GM21360 (cell line): ENCODE measurements around the gene PTK7.
"Not testable (repeated sequence)": the region's sequence is repeated elsewhere in the genome, so short reads cannot be mapped to it uniquely, and the experiment has no call there.

ENCODE experiments used
- ATAC-seq: cut with Tn5 transposase; IDR thresholded peaks from one replicate; pipeline ENCODE4 v1.9.1; 2021; ENCODE audit warnings: mild to moderate bottlenecking, moderate library complexity; ENCODE audit not compliant: unreplicated experiment

The PTK7 gene

DNA sequence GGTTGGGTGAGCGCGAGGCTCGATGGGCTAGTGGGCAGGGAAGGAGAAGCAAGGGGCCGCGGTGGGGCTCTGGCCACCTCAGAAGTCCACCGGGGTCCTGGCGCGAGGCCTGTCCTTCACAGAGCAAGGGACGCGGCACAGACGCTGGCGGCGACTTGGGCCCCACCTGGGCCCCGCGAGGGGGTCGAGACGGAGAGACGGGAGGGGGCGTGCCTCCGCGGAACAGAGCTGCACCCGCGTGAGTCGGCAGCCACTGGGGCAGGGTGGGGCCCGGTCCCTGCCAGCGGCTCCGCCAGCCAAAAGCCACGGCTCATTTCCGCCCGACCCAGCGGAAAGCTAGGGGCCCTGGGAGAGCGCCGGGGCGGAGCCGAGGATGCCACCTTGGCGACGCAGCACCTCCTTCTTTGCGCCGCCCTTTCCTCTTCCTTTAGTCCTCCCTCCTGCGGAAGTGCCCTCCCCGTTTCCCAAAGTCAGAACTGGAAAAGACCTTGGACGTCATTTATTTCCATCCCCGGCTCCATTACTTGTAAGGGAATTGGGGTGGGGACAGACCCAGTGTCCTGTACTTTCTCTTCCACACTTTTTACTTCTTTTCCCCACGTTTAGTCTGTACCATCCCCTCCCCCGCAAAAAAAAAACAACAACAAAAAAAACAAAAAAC, 22.4 kb upstream of the PTK7 start, which contains the start of gene CUL7:
Gene CUL7, minus strand, starts transcription at position 307 of the 661 bp plus-strand sequence. CDS start 1,063 bp downstream, outside the sequence.
- peak; percentile 73 for ATAC-seq

DNA sequence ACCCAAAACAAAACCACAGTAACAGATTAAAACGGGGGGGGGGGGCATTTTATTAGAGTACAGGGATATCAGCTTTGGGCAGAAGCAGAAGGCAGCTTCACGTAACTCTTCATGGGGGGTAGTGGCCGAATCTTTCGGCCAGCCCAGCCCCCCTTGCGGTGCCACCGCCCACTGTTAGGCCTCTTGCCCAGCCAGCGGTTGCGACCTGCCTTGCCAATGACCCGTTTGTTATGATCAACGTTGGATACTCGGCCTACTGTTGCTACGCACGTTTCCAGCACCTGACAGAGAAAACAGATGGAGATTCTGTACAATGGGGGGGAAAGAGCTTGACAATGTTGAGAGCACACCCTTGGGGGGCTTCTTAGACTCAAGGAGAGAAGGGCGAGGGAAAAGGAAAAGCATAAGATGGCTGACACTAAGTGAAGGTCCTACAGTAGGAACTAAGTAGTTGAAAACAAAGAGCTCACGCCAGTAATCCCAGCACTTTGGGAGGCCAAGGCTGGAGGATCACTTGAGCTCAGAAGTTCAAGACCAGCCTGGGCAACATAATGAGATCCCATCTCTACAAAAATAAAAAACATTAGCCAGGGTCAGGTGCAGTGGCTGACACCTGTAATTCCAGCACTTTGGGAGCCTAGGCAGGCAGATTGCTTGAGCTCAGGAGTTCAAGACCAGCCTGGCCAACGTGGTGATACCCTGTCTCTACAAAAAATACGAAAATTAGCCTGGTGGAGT, 21.7 kb upstream of the PTK7 start:
- ATAC-seq, result no peak

DNA sequence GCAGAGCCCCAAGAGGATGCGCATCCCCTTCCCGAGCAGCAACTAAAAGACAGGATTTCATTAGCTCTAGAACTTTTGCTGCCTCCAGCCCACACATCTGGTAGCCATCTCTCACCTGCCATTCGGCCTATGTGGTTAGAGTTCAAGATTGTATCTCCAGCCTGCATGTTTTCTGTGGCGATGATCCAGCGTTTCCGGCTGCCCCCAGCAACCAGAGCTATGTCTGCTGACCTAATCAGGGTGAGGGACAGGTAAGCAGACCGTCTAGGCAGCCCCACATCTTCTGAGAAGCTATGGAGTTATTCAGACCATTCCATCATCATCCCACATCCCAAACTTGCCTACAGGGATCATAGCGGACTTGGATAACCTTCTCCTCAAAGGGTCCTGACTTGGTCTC, 20.1 kb upstream of the PTK7 start:
- no peak for ATAC-seq

DNA sequence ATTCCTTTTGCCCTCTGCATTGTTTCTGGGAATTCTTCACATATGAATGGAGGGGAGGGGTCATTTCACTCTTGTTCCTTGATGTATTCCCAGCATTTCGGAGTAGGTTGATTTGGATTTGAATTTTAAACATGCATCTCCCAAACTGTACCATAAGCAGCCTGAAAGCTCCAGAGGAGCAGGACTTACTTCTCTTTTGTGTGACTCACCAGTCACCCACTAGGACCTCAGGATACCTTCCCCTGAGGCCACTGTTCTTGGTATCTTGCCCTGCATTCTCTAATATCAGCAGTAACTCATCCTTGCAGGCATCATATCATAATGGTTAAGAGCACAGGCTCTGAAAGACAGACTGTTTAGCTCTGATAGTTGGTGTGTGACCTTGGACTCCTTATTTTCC, 17.6 kb upstream of the PTK7 start:
- no peak for ATAC-seq

DNA sequence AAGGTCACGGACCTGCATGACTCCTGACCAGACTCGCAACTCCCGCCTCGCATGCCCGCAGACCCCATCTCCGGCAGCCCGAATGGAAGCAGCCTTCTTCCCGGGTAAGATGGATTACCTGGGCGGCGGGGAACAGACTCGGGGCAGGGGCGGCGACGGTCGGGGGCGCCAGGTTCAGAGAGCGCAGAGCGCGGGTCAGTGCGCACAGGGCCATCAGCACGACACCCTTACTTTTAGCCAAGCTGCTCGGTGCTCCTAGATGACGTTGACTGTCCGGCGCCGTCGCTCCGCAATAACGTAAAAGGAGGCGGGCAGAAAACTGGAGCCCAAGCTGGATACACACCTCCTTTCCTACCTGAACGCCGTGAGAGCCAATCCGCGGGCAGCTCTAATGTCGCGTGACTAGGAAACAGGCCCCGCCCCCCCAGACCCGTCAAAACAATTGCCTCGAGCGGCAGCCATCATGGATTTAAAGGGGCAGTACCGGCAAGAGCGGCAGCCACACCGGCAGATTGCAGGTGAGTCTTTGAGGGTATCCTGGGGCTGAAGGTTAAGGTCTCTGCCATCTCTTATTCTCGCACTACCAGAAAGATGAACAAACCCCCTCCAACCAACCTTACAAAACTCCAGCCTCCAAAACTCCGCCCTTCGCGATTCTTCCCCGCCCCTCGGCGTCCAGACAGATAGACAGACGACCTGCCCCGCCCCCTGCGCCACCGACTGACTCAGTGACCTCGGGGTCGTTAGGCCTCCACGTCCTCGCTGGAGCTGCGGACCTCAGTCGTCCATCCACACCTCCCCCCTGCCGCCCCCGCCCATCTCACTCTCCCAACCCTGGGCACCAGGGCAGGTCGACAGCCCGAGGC, 16.7 kb upstream of the PTK7 start, which contains the start of the genes KLC4 and MRPL2:
Gene KLC4, plus strand, starts transcription at position 464 of the 866 bp plus-strand sequence. CDS start 1,705 bp downstream, outside the sequence.
Gene MRPL2, minus strand, starts transcription at position 267 of the 866 bp plus-strand sequence. Its CDS starts 53 bp downstream, at position 214.
- peak; percentile 89 for ATAC-seq

DNA sequence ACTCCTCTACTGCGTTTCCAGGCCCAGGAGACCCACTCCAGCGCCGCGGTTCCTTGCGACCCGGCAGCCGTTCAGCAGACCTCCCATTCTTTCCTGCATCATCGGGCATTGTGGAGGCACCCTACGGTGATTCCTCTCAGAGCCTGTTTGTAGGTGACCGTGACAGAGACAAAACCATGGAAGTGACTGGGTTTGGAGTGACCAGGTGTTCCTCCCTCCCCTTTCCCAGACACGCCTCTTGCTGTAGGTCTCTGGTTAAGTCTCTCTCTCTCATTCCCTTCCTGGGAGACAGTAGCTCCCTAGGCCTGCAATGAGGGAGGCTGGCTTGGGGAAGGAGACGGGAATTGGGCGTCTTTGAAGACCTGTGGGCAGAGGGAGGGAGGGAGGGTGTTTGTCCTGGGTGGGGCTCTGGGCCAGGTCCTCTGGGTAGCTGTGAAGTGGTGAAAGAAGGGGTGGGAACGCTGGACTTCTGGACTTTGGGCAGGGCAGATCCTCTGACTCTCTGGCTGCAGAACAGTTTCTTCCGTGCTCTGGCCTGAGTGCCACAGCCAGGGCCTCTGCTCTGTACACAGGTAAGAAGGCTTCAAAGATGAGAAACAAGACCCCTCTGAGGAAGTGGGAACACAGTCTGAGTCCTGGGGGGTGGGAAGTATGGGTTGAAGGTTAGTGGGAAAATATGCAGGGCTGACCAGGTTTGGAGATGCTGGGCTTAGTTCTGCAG, 15.9 kb upstream of the PTK7 start:
- ATAC-seq, result no peak

DNA sequence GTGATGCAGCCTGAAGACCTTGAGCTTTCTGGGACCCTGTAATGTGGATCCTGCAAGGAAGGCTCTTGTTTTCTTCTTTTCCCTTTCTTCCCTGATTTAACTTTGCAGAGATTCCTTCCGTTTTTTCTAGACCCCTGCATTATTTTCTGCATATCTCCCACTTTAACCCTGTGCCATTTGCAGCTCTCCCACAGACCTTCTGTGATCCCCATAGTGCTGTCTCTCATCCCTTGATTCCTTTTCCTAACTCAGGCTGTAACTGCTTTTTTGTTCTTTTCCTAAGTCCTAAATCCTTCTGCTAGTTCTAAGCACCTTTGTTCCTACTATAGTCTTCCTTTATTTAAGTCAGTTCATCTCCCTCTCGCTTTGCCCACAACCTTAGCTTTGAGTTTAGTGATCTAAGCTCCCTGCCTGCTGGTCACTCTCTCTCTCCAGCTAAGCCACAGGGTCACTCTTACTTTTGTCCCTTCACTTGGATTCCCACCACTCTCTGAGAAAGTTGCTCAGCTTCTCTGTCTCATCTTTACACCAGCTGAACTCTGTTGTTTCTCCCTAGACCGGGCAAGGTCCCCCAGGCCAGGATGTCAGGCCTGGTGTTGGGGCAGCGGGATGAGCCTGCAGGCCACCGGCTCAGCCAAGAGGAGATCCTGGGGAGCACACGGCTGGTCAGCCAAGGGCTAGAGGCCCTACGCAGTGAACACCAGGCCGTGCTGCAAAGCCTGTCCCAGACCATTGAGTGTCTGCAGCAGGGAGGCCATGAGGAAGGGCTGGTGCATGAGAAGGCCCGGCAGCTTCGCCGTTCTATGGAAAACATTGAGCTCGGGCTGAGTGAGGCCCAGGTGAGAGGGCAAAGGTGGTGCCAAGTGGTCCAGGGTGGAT, 15.1 kb upstream of the PTK7 start:
- ATAC-seq, result no peak

DNA sequence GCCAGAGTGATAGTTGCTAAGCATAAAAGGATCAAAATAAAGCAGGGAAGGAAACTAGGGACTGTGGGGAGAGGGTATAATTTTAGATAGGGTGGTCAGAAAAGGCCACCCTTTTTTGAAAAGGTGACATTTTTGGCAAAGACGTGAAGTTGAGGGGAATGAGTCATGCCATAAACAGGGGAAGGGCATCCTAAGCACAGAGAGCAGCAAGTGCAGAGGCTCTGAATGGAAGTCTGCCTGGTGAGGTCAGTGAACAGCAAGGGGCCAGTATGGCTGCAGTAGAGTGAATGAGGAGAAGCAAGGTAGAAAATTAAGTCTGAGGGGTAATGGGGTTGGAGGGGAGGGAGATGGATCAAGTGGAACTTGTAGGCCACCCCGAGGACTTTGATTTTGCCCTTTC, 14.3 kb upstream of the PTK7 start:
- ATAC-seq, result no peak

DNA sequence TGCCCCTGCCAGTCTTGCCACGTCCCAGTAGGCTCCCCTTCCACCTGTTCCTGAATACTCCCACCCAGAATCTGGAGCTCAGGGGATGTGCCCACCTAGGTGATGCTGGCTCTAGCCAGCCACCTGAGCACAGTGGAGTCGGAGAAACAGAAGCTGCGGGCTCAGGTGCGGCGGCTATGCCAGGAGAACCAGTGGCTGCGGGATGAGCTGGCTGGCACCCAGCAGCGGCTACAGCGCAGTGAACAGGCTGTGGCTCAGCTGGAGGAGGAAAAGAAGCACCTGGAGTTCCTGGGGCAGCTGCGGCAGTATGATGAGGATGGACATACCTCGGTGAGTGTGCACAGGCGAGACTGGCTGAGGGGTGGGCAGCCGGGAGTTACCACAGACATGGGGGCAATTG, 13.3 kb upstream of the PTK7 start:
- no peak for ATAC-seq

DNA sequence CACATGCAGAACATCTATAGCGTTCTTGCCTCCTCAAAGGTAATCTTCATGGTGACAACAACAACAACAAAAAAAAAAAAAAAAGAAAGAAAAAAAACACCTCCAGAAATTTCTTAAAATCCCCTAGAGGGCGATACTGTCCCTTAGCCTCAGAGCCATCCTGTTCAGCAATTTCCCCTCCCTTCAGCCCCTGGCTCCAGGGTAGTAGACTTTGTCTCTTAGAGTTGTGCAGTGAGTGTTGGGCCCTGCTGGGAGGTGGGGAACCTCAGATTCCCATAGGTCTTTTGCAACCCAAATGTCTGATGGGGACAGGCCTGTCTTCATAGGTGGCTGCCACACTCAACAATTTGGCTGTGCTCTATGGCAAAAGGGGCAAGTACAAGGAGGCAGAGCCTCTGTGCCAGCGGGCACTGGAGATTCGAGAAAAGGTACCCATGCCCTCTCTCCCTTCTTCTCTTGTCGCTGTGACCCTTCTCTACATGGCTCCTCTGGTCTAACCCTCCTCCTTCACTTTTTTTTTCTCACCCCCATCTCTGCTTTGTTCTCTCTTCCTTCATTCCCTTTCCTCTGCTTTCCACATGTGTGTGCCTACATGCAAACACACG, 6.0 kb upstream of the PTK7 start:
- no peak for ATAC-seq

DNA sequence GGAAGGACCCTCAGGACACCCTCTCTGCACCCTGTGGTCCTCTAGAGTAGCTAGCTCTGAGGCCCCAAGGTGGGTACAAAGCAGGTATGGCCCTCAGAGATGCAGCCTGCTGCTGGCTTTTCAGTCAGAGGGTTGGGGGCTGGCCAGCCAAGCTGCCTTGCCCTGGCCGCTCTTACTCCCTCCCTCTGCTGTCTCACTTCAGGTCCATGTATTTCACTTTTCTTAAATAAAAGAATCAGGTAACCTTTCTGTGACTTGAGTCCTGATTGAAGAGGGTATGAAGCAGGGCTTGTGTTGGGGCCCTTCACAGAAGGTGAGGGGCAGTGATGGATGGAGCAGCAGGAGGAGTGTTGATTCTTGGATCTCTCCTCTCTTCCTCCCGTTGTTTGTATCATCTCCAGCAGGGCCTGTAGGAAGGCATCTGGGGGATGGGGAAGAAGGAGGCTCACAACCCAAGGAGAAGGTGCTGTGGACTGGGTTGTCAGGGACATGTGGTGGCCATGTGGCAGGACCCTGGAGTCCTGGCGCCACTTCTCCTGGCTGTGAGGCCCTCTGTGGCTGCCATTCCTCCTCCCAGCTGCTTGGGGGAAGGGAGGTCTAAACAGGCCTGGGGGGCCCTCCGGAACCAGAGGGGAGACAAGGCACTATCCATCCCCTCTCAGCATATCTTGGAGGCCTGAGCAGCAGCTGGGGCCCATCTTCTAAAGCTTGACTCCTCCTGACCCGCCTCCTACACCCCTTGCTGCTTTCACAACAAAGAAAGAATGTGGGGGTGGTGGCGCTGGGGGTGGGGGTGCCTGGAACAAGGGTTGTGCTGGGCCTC, 1.1 kb upstream of the PTK7 start:
- no peak for ATAC-seq

DNA sequence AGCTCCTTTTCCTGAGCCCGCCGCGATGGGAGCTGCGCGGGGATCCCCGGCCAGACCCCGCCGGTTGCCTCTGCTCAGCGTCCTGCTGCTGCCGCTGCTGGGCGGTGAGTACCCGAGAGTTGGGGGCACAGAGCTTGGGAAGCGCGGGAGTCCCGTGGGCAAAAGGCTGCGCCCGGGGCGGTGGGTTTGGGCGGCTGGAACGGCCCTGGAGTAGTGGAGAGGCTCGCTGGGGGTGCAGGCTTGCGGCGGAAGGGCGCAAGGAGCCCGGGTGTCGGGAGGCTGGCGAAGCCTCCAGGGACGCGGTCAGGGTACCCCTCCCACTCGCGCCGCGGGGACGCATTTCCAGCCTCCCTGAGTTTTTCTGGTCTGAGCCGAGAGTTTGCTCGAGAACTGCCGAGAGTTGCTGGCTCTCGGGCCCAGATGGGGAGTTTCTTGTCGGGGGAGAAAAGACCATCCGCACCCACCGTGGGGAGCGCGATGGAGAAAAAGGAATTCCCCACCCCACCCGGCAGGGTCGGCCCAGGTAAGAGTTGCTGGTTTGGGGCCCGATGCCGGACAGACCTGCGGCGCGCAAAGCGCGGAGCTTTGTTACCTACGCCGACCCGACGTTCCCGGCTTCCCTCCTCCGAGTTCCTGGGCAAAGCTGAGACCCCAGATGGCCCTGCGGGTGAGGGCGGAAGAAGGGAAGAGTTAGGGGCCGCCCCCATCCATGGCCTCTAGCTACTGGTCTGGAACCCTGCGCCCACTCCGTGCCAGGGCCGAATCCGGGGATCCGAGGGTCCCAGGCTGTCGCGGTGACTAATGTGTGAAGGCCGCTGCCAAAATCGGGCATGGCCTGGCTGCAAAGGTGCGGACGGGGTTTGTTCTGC, 584 bp downstream of the PTK7 start:
- ATAC-seq, result no peak

DNA sequence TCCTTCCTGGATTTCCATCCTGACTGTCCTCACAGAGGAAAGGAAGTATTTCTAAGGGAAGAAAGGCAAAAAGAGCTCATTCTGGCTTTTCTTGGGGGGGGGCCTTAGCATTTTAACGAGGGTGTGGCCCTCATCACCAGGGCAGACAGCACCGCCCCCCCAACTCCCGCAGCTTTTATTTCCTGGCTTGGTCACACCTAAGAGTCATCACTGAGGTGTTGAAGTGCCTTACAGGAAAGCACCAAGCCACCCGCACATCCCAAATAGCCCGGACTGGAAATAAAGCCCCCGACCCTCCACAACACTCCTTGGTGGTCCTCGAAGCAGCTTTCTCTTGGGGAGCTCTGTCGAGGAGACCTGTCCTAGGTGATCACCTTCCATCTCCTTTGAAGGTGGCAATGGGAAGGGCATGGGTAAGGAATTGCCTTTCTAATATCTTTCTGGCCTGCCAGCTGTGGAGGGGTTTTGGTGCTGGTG, 1.3 kb downstream of the PTK7 start:
- no peak for ATAC-seq

DNA sequence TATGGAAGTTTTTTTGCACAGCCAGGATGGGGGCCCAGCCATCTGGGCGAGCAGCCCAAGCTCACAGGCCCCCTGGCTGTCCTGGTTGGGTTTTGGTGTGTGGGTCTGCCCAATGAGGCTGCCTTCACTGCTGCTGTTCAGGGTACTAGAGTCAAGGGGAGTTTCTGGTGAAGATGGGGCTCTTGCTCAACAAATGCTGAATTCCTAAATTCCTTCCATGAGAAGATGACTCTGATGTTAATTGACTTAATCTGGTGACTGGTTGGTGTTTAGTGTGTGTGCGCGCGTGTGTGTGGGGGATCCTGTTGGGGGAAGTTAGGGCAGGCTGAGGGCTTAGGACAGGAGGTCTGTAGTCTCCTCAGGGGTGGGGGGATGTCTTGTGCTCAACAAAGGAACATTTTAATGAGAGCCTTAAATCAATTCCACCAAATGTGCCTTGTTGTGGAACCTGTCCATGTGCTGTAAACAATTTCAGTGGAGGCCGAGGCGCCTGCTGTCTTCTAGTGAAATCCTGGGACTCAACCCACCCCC, 1.9 kb downstream of the PTK7 start:
- ATAC-seq, result no peak

DNA sequence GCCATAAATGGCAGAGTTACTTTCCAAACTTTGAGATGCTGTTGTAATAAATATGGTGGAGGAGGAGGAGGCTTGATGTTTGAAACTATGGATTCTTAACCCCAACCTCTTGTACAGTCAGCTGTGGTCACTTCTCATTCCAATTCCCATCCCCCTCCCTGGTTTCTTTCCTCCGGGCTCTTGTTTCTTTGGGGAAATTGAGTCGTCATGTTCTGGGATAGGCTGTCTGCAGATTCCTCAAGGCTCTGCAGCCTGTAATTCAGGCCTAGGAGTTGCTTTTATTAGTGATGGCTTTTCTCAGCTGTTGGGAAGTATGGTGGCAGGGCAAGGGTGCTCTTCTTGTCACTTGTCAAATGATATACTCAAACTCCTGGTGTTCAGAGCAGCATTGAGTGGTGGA, 2.6 kb downstream of the PTK7 start:
- ATAC-seq, result no peak

DNA sequence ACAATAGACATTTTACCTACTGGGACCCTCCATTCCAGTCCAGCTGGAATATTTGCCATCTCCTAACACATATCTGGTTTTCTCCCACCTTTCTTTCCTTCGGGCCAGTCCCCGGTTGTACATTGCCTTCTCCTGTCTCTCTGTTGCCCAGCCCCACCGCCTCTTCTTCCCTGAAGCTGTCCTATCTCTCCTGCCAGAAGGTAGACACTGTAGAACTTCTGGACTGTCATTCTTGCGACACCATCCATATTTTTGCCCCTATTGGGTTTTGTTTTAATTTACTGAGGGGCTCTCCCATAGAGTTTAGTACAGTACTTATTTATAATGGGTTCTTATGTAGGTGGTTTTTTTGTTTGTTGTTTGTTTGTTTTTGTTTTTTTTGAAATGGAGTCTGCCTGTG, 4.9 kb downstream of the PTK7 start:
- ATAC-seq, result no peak

DNA sequence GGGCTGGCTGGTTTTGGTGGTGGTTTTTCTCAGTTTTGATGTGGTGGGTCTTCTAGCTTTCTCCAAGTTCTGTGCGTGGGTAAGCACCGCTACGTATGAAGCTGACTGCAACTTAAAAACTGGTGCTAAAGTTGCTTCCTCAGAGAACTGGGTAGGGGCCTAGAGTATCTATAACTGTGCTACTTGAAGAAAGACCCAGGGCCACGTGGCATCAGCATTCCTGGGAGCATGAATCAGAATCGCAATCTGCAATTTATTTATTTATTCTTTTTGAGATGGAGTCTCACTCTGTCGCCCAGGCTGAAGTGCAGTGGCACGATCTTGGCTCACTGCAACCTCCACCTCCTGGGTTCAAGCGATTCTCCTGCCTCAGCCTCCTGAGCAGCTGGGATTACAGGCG, 5.8 kb downstream of the PTK7 start:
- not testable (repeated sequence) for ATAC-seq
